HCT116 (cell line): ENCODE measurements around the gene ALDOC. TPM values are rescaled to one million over a fixed set of nuclear protein-coding genes. Genes with fewer than 3 reads are reported as not detected.

Experiments used
- ATAC-seq: fragments of 200-7000 bp; cut with Tn5 transposase; 2 replicates; pipeline ENCODE4 v1.9.1; 2020; ENCODE audit warnings: mild to moderate bottlenecking, moderate library complexity
- BruUV-seq: library from RNA; stranded (reverse); fragments of 400-500 nt; replicated peaks from 2 replicates; lab custom pipeline; 2021; lab: Mats Ljungman, UMichigan
- CTCF ChIA-PET: fragments of 300-600 bp; sonication (Branson Sonifier 250); formaldehyde crosslinking; loops from one replicate; lab custom pipeline; 2021; ENCODE audit warnings: antibody characterized with exemption; lab: Charles Lee
- POLR2A ChIA-PET: fragments of 300-600, 350-600 bp; sonication (Branson Sonifier 250); formaldehyde crosslinking; loops from one replicate; lab custom pipeline; 2021; ENCODE audit warnings: antibody characterized with exemption; lab: Charles Lee
- RAD21 ChIA-PET, 2 experiments: fragments of 300-600 bp; sonication (Branson Sonifier 250); formaldehyde crosslinking; loops; one replicate each; lab custom pipeline; 2023; ENCODE audit warnings: low total read pairs in 2 of 2; ENCODE audit not compliant: uncharacterized antibody in 2 of 2, unreplicated experiment in 2 of 2, low non-redundant PET in 1 of 2; lab: Charles Lee
- DNase-seq: peaks from one replicate; pipeline ENCODE4 v3.0.0-alpha.2; 2010; ENCODE audit warnings: low read depth, low spot score
- H2AFZ ChIP-seq: fragments of 200-600 bp; shearing (Covaris generic), sonication (generic); 2 replicates; pipeline ENCODE4 v1.6.1; 2017; ENCODE audit warnings: low read depth, mixed run types, mixed read lengths, antibody characterized with exemption, low read length; ENCODE audit not compliant: poor library complexity, severe bottlenecking
- H3K27ac ChIP-seq: 2 replicates; pipeline ENCODE4 v1.5.1; 2012; ENCODE audit warnings: low read depth, low read length
- H3K27me3 ChIP-seq: fragments of 200-600 bp; sonication (generic); 2 replicates; pipeline ENCODE4 v1.6.1; 2016; ENCODE audit warnings: mixed run types, low read length, mixed read lengths; ENCODE audit not compliant: insufficient read depth
- H3K36me3 ChIP-seq, 2 experiments: fragments of 200-500 bp in 1 of 2; fragments of 200-600 bp in 1 of 2; sonication (Bioruptor generic) in 1 of 2; sonication (generic) in 1 of 2; 2 replicates each; pipeline versions ENCODE4 v1.5.1 to v1.6.1; 2014 to 2016; ENCODE audit warnings: low read length in 2 of 2, inconsistent platforms in 1 of 2, mixed read lengths in 1 of 2, mixed run types in 1 of 2; ENCODE audit not compliant: insufficient read depth in 2 of 2, control insufficient read depth in 1 of 2
- H3K4me1 ChIP-seq, 2 experiments: fragments of 200-600 bp in 1 of 2; sonication (generic) in 1 of 2; 2 replicates each; pipeline versions ENCODE4 v1.5.1 to v1.6.1; 2012 to 2017; ENCODE audit warnings: low read length in 2 of 2, inconsistent platforms in 1 of 2, mild to moderate bottlenecking in 1 of 2, mixed read lengths in 1 of 2, mixed run types in 1 of 2, moderate library complexity in 1 of 2; ENCODE audit not compliant: insufficient read depth in 2 of 2, control insufficient read depth in 1 of 2
- H3K4me2 ChIP-seq: fragments of 200-600 bp; sonication (generic); 2 replicates; pipeline ENCODE4 v1.6.1; 2017; ENCODE audit warnings: mixed run types, low read length, mixed read lengths
- H3K4me3 ChIP-seq, 2 experiments: fragments of 200-600 bp in 1 of 2; sonication (generic) in 1 of 2; replicated peaks in 1 of 2; 2 replicates each; pipeline ENCODE4 v1.5.1; 2011 to 2016; ENCODE audit warnings: low read length in 2 of 2, control low read depth in 1 of 2, low read depth in 1 of 2, mild to moderate bottlenecking in 1 of 2, mixed read lengths in 1 of 2, mixed run types in 1 of 2
- H3K79me2 ChIP-seq: fragments of 200-600 bp; sonication (generic); 2 replicates; pipeline ENCODE4 v1.6.1; 2017; ENCODE audit warnings: mild to moderate bottlenecking, mixed run types, low read length, moderate library complexity, mixed read lengths; ENCODE audit not compliant: insufficient read depth
- H3K9ac ChIP-seq: fragments of 200-600 bp; sonication (generic); 2 replicates; pipeline ENCODE4 v1.6.1; 2016; ENCODE audit warnings: low read length, mixed read lengths
- H3K9me2 ChIP-seq: fragments of 200-600 bp; sonication (generic), shearing (Covaris generic); 2 replicates; pipeline ENCODE4 v1.6.1; 2017; ENCODE audit warnings: mixed run types, mild to moderate bottlenecking, moderate library complexity; ENCODE audit not compliant: insufficient read depth
- H3K9me3 ChIP-seq, 2 experiments: fragments of 200-500 bp in 1 of 2; fragments of 200-600 bp in 1 of 2; sonication (Bioruptor generic) in 1 of 2; sonication (generic) in 1 of 2; 2 replicates each; pipeline ENCODE4 v1.6.1; 2014 to 2017; ENCODE audit warnings: low read length in 2 of 2, mixed read lengths in 2 of 2, inconsistent platforms in 1 of 2, low read depth in 1 of 2, mild to moderate bottlenecking in 1 of 2, mixed run types in 1 of 2, moderate library complexity in 1 of 2; ENCODE audit not compliant: control insufficient read depth in 1 of 2, insufficient read depth in 1 of 2
- H4K20me1 ChIP-seq: fragments of 200-600 bp; sonication (generic), shearing (Covaris generic); 2 replicates; pipeline ENCODE4 v1.6.1; 2017; ENCODE audit warnings: mixed run types, mild to moderate bottlenecking, moderate library complexity; ENCODE audit not compliant: insufficient read depth
- CEBPB ChIP-seq: IDR thresholded peaks from 2 replicates; pipeline ENCODE4 v1.6.1; 2012; ENCODE audit warnings: low read depth
- EZH2 ChIP-seq: fragments of 200-600 bp; sonication (generic); IDR thresholded peaks from 2 replicates; pipeline ENCODE4 v1.6.1; 2017; ENCODE audit warnings: antibody characterized with exemption, mixed run types
- EZH2phosphoT487 ChIP-seq: fragments of 200-600 bp; IDR thresholded peaks from 2 replicates; pipeline ENCODE4 v1.6.1; 2018; ENCODE audit warnings: antibody characterized with exemption, borderline replicate concordance
- POLR2A ChIP-seq: IDR thresholded peaks from 2 replicates; pipeline ENCODE4 v1.7.0; 2011; ENCODE audit warnings: borderline replicate concordance; ENCODE audit not compliant: insufficient read depth, insufficient read length; ENCODE audit errors: extremely low read depth
- SP1 ChIP-seq: IDR thresholded peaks from 2 replicates; pipeline ENCODE4 v1.6.1; 2012; ENCODE audit warnings: low read depth
- TCF7L2 ChIP-seq: IDR thresholded peaks from 2 replicates; pipeline ENCODE4 v1.7.0; 2011; ENCODE audit warnings: borderline replicate concordance, inconsistent platforms; ENCODE audit not compliant: insufficient read depth, insufficient read length; ENCODE audit errors: extremely low read depth
- intact Hi-C: fragments of 100-400 bp; cut with micrococcal nuclease; formaldehyde crosslinking; loops from 2 replicates; pipeline ENCODE4 v1.10.0; 2022
- total RNA-seq: library from RNA; stranded (reverse); gene quantifications from one replicate; pipeline ENCODE4 v1.2.1, GENCODE V29; 2021; ENCODE audit not compliant: unreplicated experiment
- TF ChIP-seq, protein P1 (sequence below): IDR thresholded peaks from 2 replicates; pipeline ENCODE4 v1.6.1; 2011; ENCODE audit warnings: mild to moderate bottlenecking, low read length, moderate library complexity; ENCODE audit not compliant: insufficient replicate concordance; ENCODE audit errors: extremely low read depth

ALDOC gene
- total RNA-seq, 1 experiment from 2014 or later, result 82.8 TPM

DNA sequence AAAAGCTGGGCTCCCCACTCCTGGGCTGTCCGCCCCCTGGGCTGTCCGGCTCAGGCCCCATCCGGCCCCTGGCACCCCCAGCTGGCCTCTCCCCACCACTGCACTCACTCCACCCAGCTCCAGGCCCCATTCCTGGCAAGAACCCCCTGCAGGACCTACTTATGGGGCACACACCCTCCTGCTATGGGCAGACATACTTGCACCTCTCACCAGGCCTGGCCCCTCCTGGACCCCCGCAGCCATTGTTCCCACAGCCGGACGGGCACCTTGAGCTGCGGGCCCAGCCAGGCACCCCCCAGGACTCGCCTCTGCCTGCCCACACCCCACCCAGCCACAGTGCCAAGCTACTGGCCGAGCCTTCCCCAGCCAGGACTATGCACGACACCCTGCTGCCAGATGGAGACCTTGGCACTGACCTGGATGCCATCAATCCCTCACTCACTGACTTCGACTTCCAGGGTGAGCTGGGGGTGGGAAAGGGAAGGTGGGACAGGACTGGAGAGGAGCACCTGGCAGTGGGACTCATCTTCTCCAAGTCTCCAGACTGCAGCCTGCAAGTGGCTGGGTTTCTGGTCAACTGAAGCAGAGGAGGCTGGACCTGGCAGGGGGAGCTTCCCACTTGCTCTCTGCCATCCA is 41.8 kb downstream of the ALDOC start:
- Histone ChIP-seq H3K27me3 (peaks cover 7% of the 10 kb centered on the region), H3K9ac (no peak overlapping the region), H2AFZ (no peak overlapping the region), H3K36me3 (no peaks in the 10 kb centered on the region), H3K9me3 (no peaks in the 10 kb centered on the region), H3K27ac (no peak overlapping the region), H3K4me2 (no peak overlapping the region), H3K4me3 (no peak overlapping the region), H3K4me1 (no peaks in the 10 kb centered on the region; a peak in 1 of 4 replicates), H3K9me2 (no peaks in the 10 kb centered on the region), H3K79me2 (no peaks in the 10 kb centered on the region), H4K20me1 (no peaks in the 10 kb centered on the region)
- ChIA-PET CTCF (interaction anchor here (1.4 kb wide), 1 partner anchor 13 kb away, joined by 3 read pairs; no protein-coding TSS in a partner anchor), RAD21 (no interaction called here), POLR2A (no interaction called here)
- BruUV-seq, result no TSS peak
- no peak for TF ChIP-seq CEBPB
- no peak for TF ChIP-seq SP1
- TF ChIP-seq EZH2, result no peak
- no peak for TF ChIP-seq EZH2phosphoT487
- TF ChIP-seq, protein P1, sequence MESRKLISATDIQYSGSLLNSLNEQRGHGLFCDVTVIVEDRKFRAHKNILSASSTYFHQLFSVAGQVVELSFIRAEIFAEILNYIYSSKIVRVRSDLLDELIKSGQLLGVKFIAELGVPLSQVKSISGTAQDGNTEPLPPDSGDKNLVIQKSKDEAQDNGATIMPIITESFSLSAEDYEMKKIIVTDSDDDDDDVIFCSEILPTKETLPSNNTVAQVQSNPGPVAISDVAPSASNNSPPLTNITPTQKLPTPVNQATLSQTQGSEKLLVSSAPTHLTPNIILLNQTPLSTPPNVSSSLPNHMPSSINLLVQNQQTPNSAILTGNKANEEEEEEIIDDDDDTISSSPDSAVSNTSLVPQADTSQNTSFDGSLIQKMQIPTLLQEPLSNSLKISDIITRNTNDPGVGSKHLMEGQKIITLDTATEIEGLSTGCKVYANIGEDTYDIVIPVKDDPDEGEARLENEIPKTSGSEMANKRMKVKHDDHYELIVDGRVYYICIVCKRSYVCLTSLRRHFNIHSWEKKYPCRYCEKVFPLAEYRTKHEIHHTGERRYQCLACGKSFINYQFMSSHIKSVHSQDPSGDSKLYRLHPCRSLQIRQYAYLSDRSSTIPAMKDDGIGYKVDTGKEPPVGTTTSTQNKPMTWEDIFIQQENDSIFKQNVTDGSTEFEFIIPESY, result no peak
- no peak for TF ChIP-seq POLR2A
- TF ChIP-seq TCF7L2, result no peak
- DNase-seq (no peak), ATAC-seq (no peak)
- intact Hi-C loops, result no loop called here
